ENCODE results near the gene ZNF516. TPM values are rescaled to one million over a fixed set of nuclear protein-coding genes. Genes with fewer than 3 reads are reported as not detected.

The ZNF516 gene
- total RNA-seq, 1 experiment from 2014 or later = 22.6 TPM

- Histone ChIP-seq H2BK12ac (ENCODE audit: insufficient read length, low read depth, low read length) (no peak overlapping the region), H2AFZ (ENCODE audit: low read length) (no peak overlapping the region), H3K4me1 (ENCODE audit: insufficient read depth, low read length) (peaks cover 2% of the 10 kb centered on the region), H4K5ac (ENCODE audit: insufficient read length, low read depth, low read length) (no peak overlapping the region), H3K23ac (ENCODE audit: insufficient read length, low read depth, low read length) (no peak overlapping the region), H3K56ac (ENCODE audit: insufficient read length, low read depth, low read length) (no peak overlapping the region), H2BK120ac (ENCODE audit: low read depth, low read length, poor library complexity, severe bottlenecking) (no peak overlapping the region), H3K79me2 (ENCODE audit: insufficient read depth, low read length) (no peaks in the 10 kb centered on the region), H3K9me3 (ENCODE audit: control insufficient read depth, low read depth, low read length) (no peaks in the 10 kb centered on the region), H3K18ac (ENCODE audit: insufficient read length, low read depth, low read length) (no peak overlapping the region), H4K20me1 (ENCODE audit: control insufficient read depth, insufficient read depth, insufficient read length) (no peaks in the 10 kb centered on the region), H3K9ac (ENCODE audit: extremely low read depth, insufficient read length, low read length) (no peak overlapping the region), H2AK5ac (ENCODE audit: insufficient read length, low read length) (no peak overlapping the region), H3K79me1 (ENCODE audit: insufficient read depth, low read depth, low read length, poor library complexity, severe bottlenecking) (no peaks in the 10 kb centered on the region), H3T11ph (ENCODE audit: low read length) (no peak overlapping the region), H3K4me2 (ENCODE audit: insufficient read depth, insufficient read length, low read length) (no peak overlapping the region), H3K14ac (ENCODE audit: insufficient read depth, low read length) (no peak overlapping the region), H2BK20ac (ENCODE audit: low read depth, low read length, poor library complexity, severe bottlenecking) (no peak overlapping the region), H2BK15ac (ENCODE audit: low read depth, low read length) (no peak overlapping the region), H4K91ac (ENCODE audit: insufficient read length, low read depth, low read length) (no peak overlapping the region), H3K27me3 (ENCODE audit: insufficient read depth, low read length) (no peaks in the 10 kb centered on the region), H3K23me2 (ENCODE audit: insufficient read length, low read depth, low read length, poor library complexity, severe bottlenecking) (no peaks in the 10 kb centered on the region), H3K27ac (ENCODE audit: insufficient read length, low read depth, low read length) (no peak overlapping the region), H3K4ac (ENCODE audit: low read depth, low read length) (no peak overlapping the region), H4K8ac (replicated peaks; ENCODE audit: insufficient read length, low read depth, low read length) (no peak overlapping the region), H2BK5ac (ENCODE audit: insufficient read length, low read length) (no peak overlapping the region)
- no peaks in the 10 kb centered on the region for H3K27me3 Mint-ChIP-seq (ENCODE audit: low read depth)
- H3K9me3 Mint-ChIP-seq = no peaks in the 10 kb centered on the region
- H3K36me3 Mint-ChIP-seq (ENCODE audit: insufficient read depth in 1 of 3, low read depth in 3 of 3) = peaks cover 0 to 5% (median 3%) of the 10 kb centered on the region in 3 experiments; a peak in 2 of 7 replicates
- no peak overlapping the region; a peak in 1 of 5 replicates for H3K4me3 Mint-ChIP-seq
- TF ChIP-seq CTCF (conservative IDR thresholded peaks at IDR 0.05) = no peak
- H3K27ac Mint-ChIP-seq = peak overlapping the region in 1 of 3 experiments; percentile 69; a peak in 1 of 7 replicates
- no peak for DNase-seq
- H3K4me1 Mint-ChIP-seq = peaks cover 14 to 17% of the 10 kb centered on the region in 2 experiments
- no CpG with 5 or more reads among the region's 9 CpGs for WGBS (ENCODE audit: extremely low coverage, insufficient read length, low lambda C conversion rate)
These were observed 98.2 kb downstream of the ZNF516 start for GRCh38 chr18:76396792-76397191.

Measured in H9 (cell line).